H1 (cell line): ENCODE measurements around the gene SAMD4A.

Experiments used
- BRCA1 ChIP-seq: IDR thresholded peaks from 2 replicates; pipeline ENCODE4 v1.6.1; 2012; ENCODE audit warnings: low read depth, low read length, improper control_type of control experiment
- CTCF ChIP-seq, 3 experiments: IDR thresholded peaks; 1 replicate in 2 of 3; 2 replicates in 1 of 3; pipeline versions ENCODE4 v1.5.1 to v1.6.1; 2011; ENCODE audit warnings: low read length in 3 of 3, mild to moderate bottlenecking in 3 of 3, inconsistent platforms in 2 of 3, low read depth in 1 of 3, moderate library complexity in 1 of 3; ENCODE audit not compliant: insufficient read depth in 1 of 3; ENCODE audit errors: control extremely low read depth in 1 of 3
- EZH2 ChIP-seq: fragments of 200-600 bp; sonication (generic); IDR thresholded peaks from 2 replicates; pipeline ENCODE4 v1.7.1; 2012; ENCODE audit warnings: low read depth, mild to moderate bottlenecking, moderate library complexity, low read length, inconsistent platforms; ENCODE audit not compliant: severe bottlenecking
- POLR2A ChIP-seq, 2 experiments: IDR thresholded peaks; 1 replicate in 1 of 2; 2 replicates in 1 of 2; pipeline ENCODE4 v1.6.1; 2011; ENCODE audit warnings: low read depth in 2 of 2, low read length in 2 of 2, mild to moderate bottlenecking in 2 of 2; ENCODE audit errors: control extremely low read depth in 1 of 2
- POLR2AphosphoS5 ChIP-seq: IDR thresholded peaks from 2 replicates; pipeline ENCODE4 v1.6.1; 2011; ENCODE audit warnings: low read depth, low read length
- RXRA ChIP-seq: IDR thresholded peaks from 2 replicates; pipeline ENCODE4 v1.6.1; 2011; ENCODE audit warnings: low read depth, mild to moderate bottlenecking, low read length, moderate library complexity; ENCODE audit not compliant: insufficient read depth
- SP4 ChIP-seq: IDR thresholded peaks from 2 replicates; pipeline ENCODE4 v1.6.1; 2012; ENCODE audit warnings: low read length, inconsistent platforms
- ZNF274 ChIP-seq: IDR thresholded peaks from 2 replicates; pipeline ENCODE4 v1.7.0; 2012; ENCODE audit warnings: low read length, borderline replicate concordance; ENCODE audit errors: extremely low read depth

DNA sequence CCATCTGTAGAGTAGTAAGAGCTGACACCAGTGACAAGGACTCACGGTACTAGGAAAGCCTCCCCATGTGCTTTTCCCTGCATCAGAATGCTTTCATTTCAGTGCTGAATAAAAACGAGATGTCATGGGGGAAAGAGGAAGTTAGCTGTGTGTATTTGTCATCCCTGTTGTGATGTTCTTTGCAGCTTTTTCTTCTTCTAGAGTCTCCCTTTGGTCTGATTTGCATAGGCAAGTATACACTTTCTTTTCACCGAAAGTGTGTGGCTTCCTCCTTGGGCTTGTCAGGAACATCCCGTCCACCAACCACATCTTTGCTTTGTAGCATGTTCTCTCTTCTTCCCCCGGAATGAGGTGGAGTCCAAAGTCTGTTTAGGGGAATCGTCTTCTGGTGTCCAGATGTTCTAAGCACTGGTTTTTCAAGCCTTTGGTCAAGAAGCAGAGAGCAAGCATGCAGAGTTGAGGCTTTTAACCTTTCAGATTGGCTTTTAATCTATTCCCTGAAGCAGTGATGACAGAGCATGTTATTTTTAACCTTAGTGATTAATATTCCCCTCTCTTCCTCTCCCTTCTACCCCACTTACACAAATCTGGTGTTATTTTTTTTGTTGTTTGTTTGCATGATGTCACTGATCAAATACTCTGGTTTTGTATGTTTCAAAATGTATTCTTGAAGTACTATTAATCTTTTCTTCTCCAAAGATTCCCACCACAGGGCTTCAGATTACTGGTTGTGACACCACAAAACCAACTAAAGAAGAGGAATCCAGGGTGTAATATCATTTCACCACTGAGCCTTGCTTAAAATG, 163.4 kb downstream of the SAMD4A start:
- no peak for TF ChIP-seq SP4
- no peak for TF ChIP-seq EZH2
- TF ChIP-seq CTCF (IDR thresholded peaks at IDR 0.05; ENCODE audit: control extremely low read depth in 1 of 3, insufficient read depth in 1 of 3, low read depth in 1 of 3, low read length in 3 of 3) = no peak
- TF ChIP-seq BRCA1 = no peak
- no peak for TF ChIP-seq RXRA
- TF ChIP-seq POLR2A (IDR thresholded peaks at IDR 0.05; ENCODE audit: control extremely low read depth in 1 of 2, low read depth in 2 of 2, low read length in 2 of 2) = no peak
- TF ChIP-seq POLR2AphosphoS5 = no peak
- TF ChIP-seq ZNF274 = no peak
